ENCODE data around the gene PCDHB12.
"Not testable (repeated sequence)": the region's sequence is repeated elsewhere in the genome, so short reads cannot be mapped to it uniquely, and the experiment has no call there.

PCDHB12 gene

DNA sequence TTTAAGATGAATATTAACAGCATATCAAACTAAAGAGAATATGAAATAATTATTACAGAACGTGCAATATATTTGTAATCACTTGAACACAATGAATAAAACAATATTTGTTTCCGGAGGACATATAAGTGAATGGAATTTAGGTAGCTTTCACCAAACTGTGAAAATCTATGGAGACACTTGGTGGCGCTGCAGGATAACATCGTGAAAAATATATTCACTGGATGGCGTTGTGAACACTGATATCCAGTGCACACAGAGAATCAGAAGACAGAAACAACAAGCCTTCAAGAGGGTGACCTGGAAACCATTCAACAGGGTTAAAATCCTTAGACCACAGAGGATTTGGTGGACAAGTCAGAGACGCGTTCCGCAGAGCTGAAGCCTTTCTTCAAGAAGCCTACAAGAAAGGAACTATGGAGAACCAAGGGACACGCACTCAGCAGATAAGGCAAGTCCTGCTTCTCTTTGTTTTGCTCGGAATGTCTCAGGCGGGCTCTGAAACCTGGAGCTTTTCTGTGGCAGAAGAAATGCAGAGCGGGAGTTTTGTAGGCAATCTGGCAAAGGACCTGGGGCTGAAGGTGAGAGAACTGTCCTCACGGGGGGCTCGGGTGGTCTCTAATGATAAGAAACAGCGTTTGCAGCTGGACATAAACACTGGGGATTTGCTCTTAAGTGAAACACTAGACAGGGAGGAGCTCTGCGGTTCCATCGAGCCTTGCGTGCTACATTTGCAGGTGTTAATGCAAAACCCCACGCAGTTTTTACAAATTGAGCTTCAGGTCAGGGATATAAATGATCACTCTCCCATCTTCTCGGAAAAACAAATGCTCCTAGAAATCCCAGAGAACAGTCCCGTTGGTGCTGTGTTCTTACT is 8.9 kb upstream of the PCDHB12 start, which contains the start of gene PCDHB11:
TSS of gene PCDHB11 (plus strand) at position 269 of the 877 bp plus-strand sequence. CDS start at position 417, 148 bp downstream.
- H3K9me3 ChIP-seq (ENCODE audit: control insufficient read depth, insufficient read depth, low read depth, low read length), result no peaks in the 10 kb centered on the region
- no peaks in the 10 kb centered on the region for H3K4me1 ChIP-seq (ENCODE audit: control insufficient read depth, insufficient read depth, low read length)
- CTCF ChIA-PET, result interaction anchor here (0.6 to 2.3 kb wide), 24 partner anchors 8 to 1777 kb away, joined by 3 to 13 read pairs (median 4); partner anchors contain the start of genes PCDHB12, PCDHB14, PCDHB16 and PCDHB6
- no peak for TF ChIP-seq ZNF292 (tag by site-specific recombination; IDR thresholded peaks at IDR 0.05; ENCODE audit: borderline replicate concordance, low read depth)
- TF ChIP-seq ZNF2 (tag by site-specific recombination; IDR thresholded peaks at IDR 0.05), result 0 out of 2 replicates have a peak, but pooled peaks have one; percentile 19
- TF ChIP-seq ZBTB20 (tag by site-specific recombination; IDR thresholded peaks at IDR 0.05), result peak; percentile 57; the same call in 1 of the 2 replicates
- no peak for TF ChIP-seq ZNF561 (tag by site-specific recombination; IDR thresholded peaks at IDR 0.05; ENCODE audit: borderline replicate concordance)
- peak; percentile 63 for TF ChIP-seq ZNF654 (tag by site-specific recombination; IDR thresholded peaks at IDR 0.05; ENCODE audit: low read depth)
- H3K4me3 ChIP-seq (ENCODE audit: low read depth, low read length), result peak within 1 kb of the TSS; percentile 28
- no peaks in the 10 kb centered on the region for H3K36me3 ChIP-seq (ENCODE audit: control insufficient read depth in 2 of 2, insufficient read depth in 1 of 2, low read length in 2 of 2)
- POLR2A ChIA-PET, result no interaction called here
- no peak within 1 kb of the TSS for H3K27ac ChIP-seq (ENCODE audit: extremely low read depth, low read depth, low read length)

DNA sequence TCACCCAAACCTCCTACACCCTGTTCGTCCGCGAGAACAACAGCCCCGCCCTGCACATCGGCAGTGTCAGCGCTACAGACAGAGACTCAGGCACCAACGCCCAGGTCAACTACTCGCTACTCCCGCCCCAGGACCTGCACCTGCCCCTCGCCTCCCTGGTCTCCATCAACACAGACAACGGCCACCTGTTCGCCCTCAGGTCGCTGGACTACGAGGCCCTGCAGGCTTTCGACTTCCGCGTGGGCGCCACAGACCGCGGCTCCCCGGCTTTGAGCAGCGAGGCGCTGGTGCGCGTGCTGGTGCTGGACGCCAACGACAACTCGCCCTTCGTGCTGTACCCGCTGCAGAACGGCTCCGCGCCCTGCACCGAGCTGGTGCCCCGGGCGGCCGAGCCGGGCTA is 7.4 kb upstream of the PCDHB12 start:
- H3K36me3 ChIP-seq (ENCODE audit: control insufficient read depth in 2 of 2, insufficient read depth in 1 of 2, low read length in 2 of 2); CTCF ChIA-PET; H3K27ac ChIP-seq (ENCODE audit: extremely low read depth, low read depth, low read length); POLR2A ChIA-PET; H3K9me3 ChIP-seq (ENCODE audit: control insufficient read depth, insufficient read depth, low read depth, low read length); H3K4me1 ChIP-seq (ENCODE audit: control insufficient read depth, insufficient read depth, low read length); H3K4me3 ChIP-seq (ENCODE audit: low read depth, low read length): not testable (repeated sequence)

GRCh38 chr5:141201646-141202045 is 6.9 kb upstream of the PCDHB12 start:
- H3K27ac ChIP-seq (ENCODE audit: extremely low read depth, low read depth, low read length); H3K4me1 ChIP-seq (ENCODE audit: control insufficient read depth, insufficient read depth, low read length); H3K9me3 ChIP-seq (ENCODE audit: control insufficient read depth, insufficient read depth, low read depth, low read length); H3K36me3 ChIP-seq (ENCODE audit: control insufficient read depth in 2 of 2, insufficient read depth in 1 of 2, low read length in 2 of 2); POLR2A ChIA-PET; H3K4me3 ChIP-seq (ENCODE audit: low read depth, low read length): not testable (repeated sequence)
- CTCF ChIA-PET, result interaction anchor here (0.6 to 0.7 kb wide), 2 partner anchors 69 to 323 kb away, joined by 3 to 4 read pairs; no protein-coding TSS in a partner anchor

DNA sequence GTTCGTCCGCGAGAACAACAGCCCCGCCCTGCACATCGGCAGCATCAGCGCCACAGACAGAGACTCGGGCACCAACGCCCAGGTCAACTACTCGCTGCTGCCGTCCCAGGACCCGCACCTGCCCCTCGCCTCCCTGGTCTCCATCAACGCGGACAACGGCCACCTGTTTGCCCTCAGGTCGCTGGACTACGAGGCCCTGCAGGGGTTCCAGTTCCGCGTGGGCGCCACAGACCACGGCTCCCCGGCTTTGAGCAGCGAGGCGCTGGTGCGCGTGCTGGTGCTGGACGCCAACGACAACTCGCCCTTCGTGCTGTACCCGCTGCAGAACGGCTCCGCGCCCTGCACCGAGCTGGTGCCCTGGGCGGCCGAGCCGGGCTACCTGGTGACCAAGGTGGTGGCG is 1.8 kb downstream of the PCDHB12 start:
- POLR2A ChIA-PET; H3K4me1 ChIP-seq (ENCODE audit: control insufficient read depth, insufficient read depth, low read length); H3K27ac ChIP-seq (ENCODE audit: extremely low read depth, low read depth, low read length); H3K4me3 ChIP-seq (ENCODE audit: low read depth, low read length); H3K36me3 ChIP-seq (ENCODE audit: control insufficient read depth in 2 of 2, insufficient read depth in 1 of 2, low read length in 2 of 2); H3K9me3 ChIP-seq (ENCODE audit: control insufficient read depth, insufficient read depth, low read depth, low read length); CTCF ChIA-PET: not testable (repeated sequence)

DNA sequence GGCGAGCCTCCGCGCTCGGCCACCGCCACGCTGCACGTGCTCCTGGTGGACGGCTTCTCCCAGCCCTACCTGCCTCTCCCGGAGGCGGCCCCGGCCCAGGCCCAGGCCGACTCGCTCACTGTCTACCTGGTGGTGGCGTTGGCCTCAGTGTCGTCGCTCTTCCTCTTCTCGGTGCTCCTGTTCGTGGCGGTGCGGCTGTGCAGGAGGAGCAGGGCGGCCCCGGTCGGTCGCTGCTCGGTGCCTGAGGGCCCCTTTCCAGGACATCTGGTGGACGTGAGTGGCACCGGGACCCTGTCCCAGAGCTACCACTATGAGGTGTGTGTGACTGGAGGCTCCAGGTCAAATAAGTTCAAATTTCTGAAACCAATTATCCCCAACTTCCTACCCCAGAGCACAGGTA is 2.3 kb downstream of the PCDHB12 start:
- CTCF ChIA-PET; H3K36me3 ChIP-seq (ENCODE audit: control insufficient read depth in 2 of 2, insufficient read depth in 1 of 2, low read length in 2 of 2); H3K9me3 ChIP-seq (ENCODE audit: control insufficient read depth, insufficient read depth, low read depth, low read length); POLR2A ChIA-PET; H3K27ac ChIP-seq (ENCODE audit: extremely low read depth, low read depth, low read length); H3K4me1 ChIP-seq (ENCODE audit: control insufficient read depth, insufficient read depth, low read length); H3K4me3 ChIP-seq (ENCODE audit: low read depth, low read length): not testable (repeated sequence)

DNA sequence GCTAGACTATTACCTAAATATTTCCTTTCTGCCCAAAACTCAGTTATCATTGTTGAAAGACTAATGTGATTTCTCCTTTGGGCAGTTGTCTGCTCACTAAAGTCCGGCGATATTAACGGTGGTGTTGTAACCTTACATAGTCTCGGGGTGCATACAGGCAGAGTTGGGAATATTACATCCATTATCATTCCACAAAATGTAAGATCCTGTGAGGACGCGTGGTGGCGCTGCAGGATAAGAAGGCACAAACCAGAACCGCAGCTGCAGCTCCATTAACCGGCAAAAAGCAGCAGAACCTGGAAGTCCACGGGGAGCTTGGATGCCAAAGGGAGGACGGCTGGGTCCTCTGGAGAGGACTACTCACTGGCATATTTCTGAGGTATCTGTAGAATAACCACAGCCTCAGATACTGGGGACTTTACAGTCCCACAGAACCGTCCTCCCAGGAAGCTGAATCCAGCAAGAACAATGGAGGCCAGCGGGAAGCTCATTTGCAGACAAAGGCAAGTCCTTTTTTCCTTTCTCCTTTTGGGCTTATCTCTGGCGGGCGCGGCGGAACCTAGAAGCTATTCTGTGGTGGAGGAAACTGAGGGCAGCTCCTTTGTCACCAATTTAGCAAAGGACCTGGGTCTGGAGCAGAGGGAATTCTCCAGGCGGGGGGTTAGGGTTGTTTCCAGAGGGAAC is 5.3 kb downstream of the PCDHB12 start, which contains the start of gene PCDHB13:
TSS of gene PCDHB13 (plus strand) at position 264 of the 684 bp plus-strand sequence. CDS start at position 469, 205 bp downstream.
- H3K36me3 ChIP-seq (ENCODE audit: control insufficient read depth in 2 of 2, insufficient read depth in 1 of 2, low read length in 2 of 2); H3K9me3 ChIP-seq (ENCODE audit: control insufficient read depth, insufficient read depth, low read depth, low read length); H3K4me3 ChIP-seq (ENCODE audit: low read depth, low read length); POLR2A ChIA-PET; H3K4me1 ChIP-seq (ENCODE audit: control insufficient read depth, insufficient read depth, low read length); H3K27ac ChIP-seq (ENCODE audit: extremely low read depth, low read depth, low read length): not testable (repeated sequence)
- peak; percentile 64 for TF ChIP-seq ZNF654 (tag by site-specific recombination; IDR thresholded peaks at IDR 0.05; ENCODE audit: low read depth)
- 0 out of 2 replicates have a peak, but pooled peaks have one; percentile 22 for TF ChIP-seq ZNF660 (tag by site-specific recombination; IDR thresholded peaks at IDR 0.05)
- CTCF ChIA-PET, result interaction anchor here (0.7 to 1.7 kb wide), 8 partner anchors 18 to 357 kb away, joined by 3 to 6 read pairs (median 3); partner anchors contain the start of gene PCDHB16

DNA sequence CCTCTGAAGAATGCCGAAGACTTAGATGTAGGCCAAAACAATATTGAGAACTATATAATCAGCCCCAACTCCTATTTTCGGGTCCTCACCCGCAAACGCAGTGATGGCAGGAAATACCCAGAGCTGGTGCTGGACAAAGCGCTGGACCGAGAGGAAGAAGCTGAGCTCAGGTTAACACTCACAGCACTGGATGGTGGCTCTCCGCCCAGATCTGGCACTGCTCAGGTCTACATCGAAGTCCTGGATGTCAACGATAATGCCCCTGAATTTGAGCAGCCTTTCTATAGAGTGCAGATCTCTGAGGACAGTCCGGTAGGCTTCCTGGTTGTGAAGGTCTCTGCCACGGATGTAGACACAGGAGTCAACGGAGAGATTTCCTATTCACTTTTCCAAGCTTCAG is 6.1 kb downstream of the PCDHB12 start:
- H3K4me1 ChIP-seq (ENCODE audit: control insufficient read depth, insufficient read depth, low read length); H3K9me3 ChIP-seq (ENCODE audit: control insufficient read depth, insufficient read depth, low read depth, low read length); H3K36me3 ChIP-seq (ENCODE audit: control insufficient read depth in 2 of 2, insufficient read depth in 1 of 2, low read length in 2 of 2); H3K4me3 ChIP-seq (ENCODE audit: low read depth, low read length); H3K27ac ChIP-seq (ENCODE audit: extremely low read depth, low read depth, low read length); POLR2A ChIA-PET: not testable (repeated sequence)
- CTCF ChIA-PET, result interaction anchor here (0.8 to 1.1 kb wide), 2 partner anchors 9 to 32 kb away, joined by 3 read pairs; partner anchors contain the start of genes PCDHB14 and PCDHB16

DNA sequence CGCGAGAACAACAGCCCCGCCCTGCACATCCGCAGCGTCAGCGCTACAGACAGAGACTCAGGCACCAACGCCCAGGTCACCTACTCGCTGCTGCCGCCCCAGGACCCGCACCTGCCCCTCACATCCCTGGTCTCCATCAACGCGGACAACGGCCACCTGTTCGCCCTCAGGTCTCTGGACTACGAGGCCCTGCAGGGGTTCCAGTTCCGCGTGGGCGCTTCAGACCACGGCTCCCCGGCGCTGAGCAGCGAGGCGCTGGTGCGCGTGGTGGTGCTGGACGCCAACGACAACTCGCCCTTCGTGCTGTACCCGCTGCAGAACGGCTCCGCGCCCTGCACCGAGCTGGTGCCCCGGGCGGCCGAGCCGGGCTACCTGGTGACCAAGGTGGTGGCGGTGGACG is 7.0 kb downstream of the PCDHB12 start:
- CTCF ChIA-PET, result interaction anchor here (0.5 to 0.8 kb wide), 2 partner anchors 8 to 79 kb away, joined by 3 to 4 read pairs; partner anchors contain the start of gene PCDHB14

DNA sequence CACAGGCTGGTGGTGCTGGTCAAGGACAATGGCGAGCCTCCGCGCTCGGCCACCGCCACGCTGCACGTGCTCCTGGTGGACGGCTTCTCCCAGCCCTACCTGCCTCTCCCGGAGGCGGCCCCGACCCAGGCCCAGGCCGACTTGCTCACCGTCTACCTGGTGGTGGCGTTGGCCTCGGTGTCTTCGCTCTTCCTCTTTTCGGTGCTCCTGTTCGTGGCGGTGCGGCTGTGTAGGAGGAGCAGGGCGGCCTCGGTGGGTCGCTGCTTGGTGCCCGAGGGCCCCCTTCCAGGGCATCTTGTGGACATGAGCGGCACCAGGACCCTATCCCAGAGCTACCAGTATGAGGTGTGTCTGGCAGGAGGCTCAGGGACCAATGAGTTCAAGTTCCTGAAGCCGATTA is 7.5 kb downstream of the PCDHB12 start:
- H3K4me3 ChIP-seq (ENCODE audit: low read depth, low read length); POLR2A ChIA-PET; H3K9me3 ChIP-seq (ENCODE audit: control insufficient read depth, insufficient read depth, low read depth, low read length); CTCF ChIA-PET; H3K27ac ChIP-seq (ENCODE audit: extremely low read depth, low read depth, low read length); H3K4me1 ChIP-seq (ENCODE audit: control insufficient read depth, insufficient read depth, low read length); H3K36me3 ChIP-seq (ENCODE audit: control insufficient read depth in 2 of 2, insufficient read depth in 1 of 2, low read length in 2 of 2): not testable (repeated sequence)

More for the DNA sequence above, 7.0 kb downstream of the PCDHB12 start:
- H3K9me3 ChIP-seq (ENCODE audit: control insufficient read depth, insufficient read depth, low read depth, low read length); H3K4me1 ChIP-seq (ENCODE audit: control insufficient read depth, insufficient read depth, low read length); H3K4me3 ChIP-seq (ENCODE audit: low read depth, low read length); POLR2A ChIA-PET; H3K36me3 ChIP-seq (ENCODE audit: control insufficient read depth in 2 of 2, insufficient read depth in 1 of 2, low read length in 2 of 2); H3K27ac ChIP-seq (ENCODE audit: extremely low read depth, low read depth, low read length): not testable (repeated sequence)
